Psoas muscle (tissue), 8 donors: ENCODE data around the gene SLAMF7. TPM values are rescaled to one million over a fixed set of nuclear protein-coding genes. Genes with fewer than 3 reads are reported as not detected.

Source experiments
- ATAC-seq, 4 donors: fragments of 200-7000 bp; cut with Tn5 transposase; one replicate each; pipeline ENCODE4 v1.9.1; 2020; ENCODE audit warnings: moderate library complexity in 3 of 4, mild to moderate bottlenecking in 2 of 4
- DNase-seq, 2 donors: peaks; one replicate each; pipeline ENCODE4 v3.0.0-alpha.2; 2020
- H3K27ac ChIP-seq: fragments of 200-600 bp; one replicate; pipeline ENCODE4 v1.8.0; 2022
- H3K27me3 ChIP-seq, 3 donors: fragments of 200-600 bp in 1 of 3; one replicate each; pipeline versions ENCODE4 v1.6.1 to v1.8.0; 2013 to 2022; ENCODE audit warnings: low read length in 2 of 3, mild to moderate bottlenecking in 2 of 3, moderate library complexity in 1 of 3; ENCODE audit not compliant: insufficient read depth in 3 of 3
- H3K36me3 ChIP-seq, 2 donors: fragments of 200-600 bp in 1 of 2; one replicate each; pipeline versions ENCODE4 v1.6.1 to v1.8.0; 2013 to 2022; ENCODE audit warnings: low read depth in 1 of 2, mild to moderate bottlenecking in 1 of 2, moderate library complexity in 1 of 2; ENCODE audit not compliant: insufficient read depth in 1 of 2
- H3K4me1 ChIP-seq: fragments of 200-600 bp; one replicate; pipeline ENCODE4 v1.8.0; 2022
- H3K4me3 ChIP-seq: fragments of 200-600 bp; one replicate; pipeline ENCODE4 v1.8.0; 2022; ENCODE audit warnings: mild to moderate bottlenecking
- H3K9me3 ChIP-seq: fragments of 200-600 bp; one replicate; pipeline ENCODE4 v1.8.0; 2022
- CTCF ChIP-seq: fragments of 200-600 bp; IDR thresholded peaks from one replicate; pipeline ENCODE4 v1.8.0; 2022; ENCODE audit warnings: antibody characterized with exemption
- WGBS, 3 donors: extraction: QIAGEN DNeasy Blood & Tissue Kit; methylation state at CpG; one replicate each; pipeline versions ENCODE4 v1.1.6 to v1.1.7; 2013; 5-methylcytosine and 5-hydroxymethylcytosine counted together
- intact Hi-C, 2 donors: fragments of 100-400 bp; cut with DNase I; formaldehyde crosslinking; loops; one replicate each; pipeline versions ENCODE4 v1.11.0 to v1.14.2; 2022
- polyA plus RNA-seq, 3 donors: library from polyadenylated mRNA; stranded (reverse); fragments of 200-250 nt; gene quantifications; one replicate each; pipeline ENCODE4 v1.2.3, GENCODE V29; 2013
- total RNA-seq, 4 donors: library from RNA; stranded (reverse); fragmentation: NEBNext Ultra II Directional in 2 of 4; extraction: Animal tissue kit (Norgen Biotek cat#: 25700) in 2 of 4; gene quantifications; one replicate each; pipeline versions ENCODE4 v1.2.1 to v1.2.4, GENCODE V29; 2021 to 2023
- donor health status: healthy with polysubstance abuse.
- donor health status: DM: no; HTN: no; CAD: no; lungs with moderate emphysema.
- donor health status: Bipolar disorder and iron deficiency.
- donor health status: healthy.
- donor health status: DM: yes; HTN: yes; CAD: no.
- donor health status: DM: no; HTN: no; CAD: no.
- donor health status: DM: no; HTN: no; CAD: no.
- donor health status: DM: yes; HTN: yes; CAD: no.

The SLAMF7 gene
- total and polyA plus RNA-seq, 7 donors: 0.06 to 0.79 (median 0.38) TPM; not detected in 1

GRCh38 chr1:160706526-160707235, 32.4 kb upstream of the SLAMF7 start:
- ATAC-seq: no peak

GRCh38 chr1:160707236-160708064, 31.6 kb upstream of the SLAMF7 start:
- H3K36me3 ChIP-seq: no peaks in the 10 kb centered on the region
- WGBS, 3 donors: 76 to 82% (median 79%) methylated on average over 8 of the region's 8 CpGs

More at GRCh38 chr1:160706526-160707235, 32.4 kb upstream of the SLAMF7 start:
- TF ChIP-seq CTCF: no peak
- no peak for DNase-seq
- intact Hi-C loops: no loop called here
- Histone ChIP-seq H3K27me3 (no peaks in the 10 kb centered on the region), H3K4me3 (no peak overlapping the region), H3K4me1 (no peaks in the 10 kb centered on the region), H3K9me3 (no peaks in the 10 kb centered on the region), H3K36me3 (no peaks in the 10 kb centered on the region), H3K27ac (no peak overlapping the region)
- WGBS, 3 donors: 37 to 41% (median 37%) methylated on average over 4 of the region's 4 CpGs

GRCh38 chr1:160708118-160708517, 30.9 kb upstream of the SLAMF7 start:
- H3K27me3 ChIP-seq: peaks cover 0 to 2% (median 0%) of the 10 kb centered on the region in 3 donors
- no peaks in the 10 kb centered on the region for H3K4me1 ChIP-seq
- DNase-seq: no peak
- TF ChIP-seq CTCF: no peak
- no peak overlapping the region for H3K27ac ChIP-seq
- peak overlapping the region; percentile 17 for H3K4me3 ChIP-seq
- WGBS, 3 donors: 66 to 79% (median 79%) methylated on average over 4 of the region's 4 CpGs
- H3K36me3 ChIP-seq: no peaks in the 10 kb centered on the region
- intact Hi-C loops: no loop called here
- H3K9me3 ChIP-seq: no peaks in the 10 kb centered on the region
- ATAC-seq: no peak

More at GRCh38 chr1:160707236-160708064, 31.6 kb upstream of the SLAMF7 start:
- Histone ChIP-seq H3K9me3 (no peaks in the 10 kb centered on the region), H3K27ac (no peak overlapping the region), H3K4me3 (peak overlapping the region; percentile 17), H3K27me3 (peaks cover 0 to under 1% (median 0%) of the 10 kb centered on the region in 3 donors), H3K4me1 (no peaks in the 10 kb centered on the region)
- intact Hi-C loops: no loop called here
- no peak for TF ChIP-seq CTCF
- no peak for ATAC-seq
- no peak for DNase-seq

GRCh38 chr1:160708801-160709200, 30.2 kb upstream of the SLAMF7 start:
- Histone ChIP-seq H3K4me1 (no peaks in the 10 kb centered on the region), H3K9me3 (no peaks in the 10 kb centered on the region), H3K36me3 (no peaks in the 10 kb centered on the region), H3K27me3 (peaks cover 0 to 2% (median 0%) of the 10 kb centered on the region in 3 donors), H3K4me3 (no peak overlapping the region), H3K27ac (no peak overlapping the region)
- TF ChIP-seq CTCF: no peak
- no peak for ATAC-seq
- 79 to 84% (median 82%) methylated on average over 4 of the region's 4 CpGs for WGBS, 3 donors
- DNase-seq: no peak
- intact Hi-C loops: no loop called here
